Breast epithelium (tissue), 3 donors: ENCODE measurements around the gene EARS2.

Experiments
- CTCF ChIP-seq, 3 donors: fragments of 450-650 bp; IDR thresholded peaks; one replicate each; pipeline ENCODE4 v1.5.1; 2016 to 2017; ENCODE audit warnings: antibody characterized with exemption in 3 of 3, mild to moderate bottlenecking in 3 of 3, moderate library complexity in 3 of 3
- POLR2A ChIP-seq: fragments of 450-650 bp; IDR thresholded peaks from one replicate; pipeline ENCODE4 v1.6.1; 2016; ENCODE audit warnings: antibody characterized with exemption, mild to moderate bottlenecking, moderate library complexity
- POLR2AphosphoS5 ChIP-seq, 3 donors: sonication (generic); formaldehyde crosslinking; IDR thresholded peaks; one replicate each; pipeline ENCODE4 v1.6.1; 2017; ENCODE audit warnings: antibody characterized with exemption in 3 of 3

GRCh38 chr16:23514381-23515152, 42.6 kb downstream of the EARS2 start:
- TF ChIP-seq POLR2A (no peak), CTCF (IDR thresholded peaks at IDR 0.05) (no peak), POLR2AphosphoS5 (IDR thresholded peaks at IDR 0.05) (no peak)
